Fibroblast of lung (primary cell): Measurements from ENCODE around the gene BRDT.

Source experiments
- EZH2 ChIP-seq: IDR thresholded peaks from 2 replicates; pipeline ENCODE4 v1.5.1; 2012; ENCODE audit warnings: low read length, control low read depth, mild to moderate bottlenecking; ENCODE audit errors: missing control alignments
- TF ChIP-seq, protein P1 (sequence below), 2 donors: IDR thresholded peaks in 1 of 2; conservative IDR thresholded peaks in 1 of 2; 1 replicate in 1 of 2; 2 replicates in 1 of 2; pipeline ENCODE4 v1.5.1; 2011 to 2012; ENCODE audit warnings: low read length in 2 of 2, control low read depth in 1 of 2, inconsistent platforms in 1 of 2, low read depth in 1 of 2, mild to moderate bottlenecking in 1 of 2

GRCh38 chr1:92031281-92032110 lies 82.3 kb downstream of the BRDT start:
- TF ChIP-seq, protein P1, sequence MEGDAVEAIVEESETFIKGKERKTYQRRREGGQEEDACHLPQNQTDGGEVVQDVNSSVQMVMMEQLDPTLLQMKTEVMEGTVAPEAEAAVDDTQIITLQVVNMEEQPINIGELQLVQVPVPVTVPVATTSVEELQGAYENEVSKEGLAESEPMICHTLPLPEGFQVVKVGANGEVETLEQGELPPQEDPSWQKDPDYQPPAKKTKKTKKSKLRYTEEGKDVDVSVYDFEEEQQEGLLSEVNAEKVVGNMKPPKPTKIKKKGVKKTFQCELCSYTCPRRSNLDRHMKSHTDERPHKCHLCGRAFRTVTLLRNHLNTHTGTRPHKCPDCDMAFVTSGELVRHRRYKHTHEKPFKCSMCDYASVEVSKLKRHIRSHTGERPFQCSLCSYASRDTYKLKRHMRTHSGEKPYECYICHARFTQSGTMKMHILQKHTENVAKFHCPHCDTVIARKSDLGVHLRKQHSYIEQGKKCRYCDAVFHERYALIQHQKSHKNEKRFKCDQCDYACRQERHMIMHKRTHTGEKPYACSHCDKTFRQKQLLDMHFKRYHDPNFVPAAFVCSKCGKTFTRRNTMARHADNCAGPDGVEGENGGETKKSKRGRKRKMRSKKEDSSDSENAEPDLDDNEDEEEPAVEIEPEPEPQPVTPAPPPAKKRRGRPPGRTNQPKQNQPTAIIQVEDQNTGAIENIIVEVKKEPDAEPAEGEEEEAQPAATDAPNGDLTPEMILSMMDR (conservative IDR thresholded peaks at IDR 0.05 in 1 of 2, IDR thresholded peaks at IDR 0.05 in 1 of 2; ENCODE audit: low read depth in 1 of 2, low read length in 2 of 2) = no peak
- no peak for TF ChIP-seq EZH2
